ENCODE results near the gene SLC38A10. TPM values are rescaled to one million over a fixed set of nuclear protein-coding genes. Genes with fewer than 3 reads are reported as not detected.
A peak's percentile ranks its signal among the peaks of the same experiment; 100 is the strongest.

The SLC38A10 gene
- total and polyA plus RNA-seq, 2 of the 13 experiments (the other 11 are each of a cell fraction or from before 2014, with no cell fraction given), result 23.4 to 55.8 TPM

DNA sequence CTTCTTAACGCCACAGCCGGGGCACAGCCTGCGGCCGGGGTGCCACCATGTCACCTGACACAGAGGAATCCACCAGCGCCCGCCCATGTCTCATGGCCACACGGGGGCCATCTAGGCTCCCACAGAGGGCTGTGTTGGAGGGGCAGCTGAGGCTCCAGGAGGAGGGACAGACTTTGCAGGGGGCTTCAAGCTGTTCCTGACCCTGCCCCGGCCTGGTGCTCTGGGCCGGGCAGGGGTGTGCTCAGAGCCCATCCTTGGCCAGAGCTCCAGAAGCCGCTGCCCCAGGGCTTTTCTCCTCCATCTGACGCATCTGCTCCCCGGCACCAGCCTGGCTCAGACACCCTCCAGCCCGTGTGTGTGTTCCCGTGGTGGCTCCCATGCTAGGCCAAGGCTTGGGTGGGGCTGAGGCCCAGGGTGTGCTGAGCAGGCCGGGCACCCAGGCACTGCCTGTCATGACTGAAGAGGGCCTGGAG is 7.8 kb upstream of the SLC38A10 start (continued):
- TF ChIP-seq ZNF142 (CRISPR knock-in tag; IDR thresholded peaks at IDR 0.05) (peak; percentile 95), STAG1 (CRISPR knock-in tag; IDR thresholded peaks at IDR 0.05) (peak; percentile 75), SAP130 (CRISPR knock-in tag; IDR thresholded peaks at IDR 0.05; ENCODE audit: low read depth) (peak; percentile 18; the same call in 1 of the 2 replicates), ZBTB33 (CRISPR knock-in tag; IDR thresholded peaks at IDR 0.05) (0 out of 2 replicates have a peak, but pooled peaks have one; percentile 26), AGO1 (IDR thresholded peaks at IDR 0.05; ENCODE audit: low read depth, low read length, poor library complexity, severe bottlenecking) (peak; percentile 59), CTCF (CRISPR knock-in tag; IDR thresholded peaks at IDR 0.05) (peak; percentile 84), HNRNPLL (IDR thresholded peaks at IDR 0.05; ENCODE audit: low read depth, low read length, poor library complexity, severe bottlenecking) (peak; percentile 6), ZNF770 (CRISPR knock-in tag; IDR thresholded peaks at IDR 0.05) (no peak), SRSF1 (optimal IDR thresholded peaks at IDR 0.05; ENCODE audit: low read depth, low read length) (peak; percentile 67), ZNF652 (CRISPR knock-in tag; IDR thresholded peaks at IDR 0.05; ENCODE audit: borderline replicate concordance, low read depth) (no peak), PHF21A (CRISPR knock-in tag; IDR thresholded peaks at IDR 0.05) (no peak), SSRP1 (CRISPR knock-in tag; IDR thresholded peaks at IDR 0.05) (0 out of 2 replicates have a peak, but pooled peaks have one; percentile 35), PCBP1 (IDR thresholded peaks at IDR 0.05; ENCODE audit: borderline replicate concordance, low read depth, low read length) (0 out of 2 replicates have a peak, but pooled peaks have one; percentile 25), IKZF4 (CRISPR knock-in tag; IDR thresholded peaks at IDR 0.05; ENCODE audit: borderline replicate concordance, low read depth, not compliant biosample characterization) (no peak)
- TF ChIP-seq, protein P1, sequence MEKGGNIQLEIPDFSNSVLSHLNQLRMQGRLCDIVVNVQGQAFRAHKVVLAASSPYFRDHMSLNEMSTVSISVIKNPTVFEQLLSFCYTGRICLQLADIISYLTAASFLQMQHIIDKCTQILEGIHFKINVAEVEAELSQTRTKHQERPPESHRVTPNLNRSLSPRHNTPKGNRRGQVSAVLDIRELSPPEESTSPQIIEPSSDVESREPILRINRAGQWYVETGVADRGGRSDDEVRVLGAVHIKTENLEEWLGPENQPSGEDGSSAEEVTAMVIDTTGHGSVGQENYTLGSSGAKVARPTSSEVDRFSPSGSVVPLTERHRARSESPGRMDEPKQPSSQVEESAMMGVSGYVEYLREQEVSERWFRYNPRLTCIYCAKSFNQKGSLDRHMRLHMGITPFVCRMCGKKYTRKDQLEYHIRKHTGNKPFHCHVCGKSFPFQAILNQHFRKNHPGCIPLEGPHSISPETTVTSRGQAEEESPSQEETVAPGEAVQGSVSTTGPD (CRISPR knock-in tag; IDR thresholded peaks at IDR 0.05), result 0 out of 2 replicates have a peak, but pooled peaks have one; percentile 38

Data from HepG2 (cell line).